ENCODE measurements around the gene POMC. TPM values are rescaled to one million over a fixed set of nuclear protein-coding genes. Genes with fewer than 3 reads are reported as not detected.

The POMC gene
- total RNA-seq, 1 donor from 2014 or later = 7.5 TPM

GRCh38 chr2:25188405-25188804, 20.0 kb upstream of the POMC start:
- H3K36me3 ChIP-seq = no peaks in the 10 kb centered on the region
- H3K4me3 ChIP-seq = no peak overlapping the region
- H3K27me3 ChIP-seq (ENCODE audit: low read depth) = peaks cover 8% of the 10 kb centered on the region
- intact Hi-C loops (cut with micrococcal nuclease) = no loop called here
- H3K4me1 ChIP-seq = no peaks in the 10 kb centered on the region
- DNase-seq = no peak
- H3K27ac ChIP-seq (replicated peaks) = no peak overlapping the region
- H3K9me3 ChIP-seq (replicated peaks) = no peaks in the 10 kb centered on the region
- TF ChIP-seq CTCF (IDR thresholded peaks at IDR 0.05; ENCODE audit: borderline replicate concordance) = no peak

- no peak overlapping the region for H3K27ac ChIP-seq (replicated peaks)
- H3K9me3 ChIP-seq (replicated peaks) = no peaks in the 10 kb centered on the region
- peaks cover 8% of the 10 kb centered on the region for H3K27me3 ChIP-seq (ENCODE audit: low read depth)
- intact Hi-C loops (cut with micrococcal nuclease) = no loop called here
- H3K4me1 ChIP-seq = no peaks in the 10 kb centered on the region
- no peak for DNase-seq
- H3K4me3 ChIP-seq = no peak overlapping the region
- no peaks in the 10 kb centered on the region for H3K36me3 ChIP-seq
- TF ChIP-seq CTCF (IDR thresholded peaks at IDR 0.05; ENCODE audit: borderline replicate concordance) = no peak
Observed at GRCh38 chr2:25187729-25188350, 19.5 kb upstream of the POMC start.

GRCh38 chr2:25184254-25184653, 15.9 kb upstream of the POMC start:
- H3K27me3 ChIP-seq (ENCODE audit: low read depth) = peaks cover 16% of the 10 kb centered on the region
- no peak overlapping the region for H3K4me3 ChIP-seq
- H3K36me3 ChIP-seq = no peaks in the 10 kb centered on the region
- DNase-seq = no peak
- H3K27ac ChIP-seq (replicated peaks) = no peak overlapping the region
- peaks cover 8% of the 10 kb centered on the region for H3K9me3 ChIP-seq (replicated peaks)
- no peak for TF ChIP-seq CTCF (IDR thresholded peaks at IDR 0.05; ENCODE audit: borderline replicate concordance)
- H3K4me1 ChIP-seq = no peaks in the 10 kb centered on the region
- intact Hi-C loops (cut with micrococcal nuclease) = no loop called here

GRCh38 chr2:25178976-25179375, 10.6 kb upstream of the POMC start:
- intact Hi-C loops (cut with micrococcal nuclease) = no loop called here
- no peaks in the 10 kb centered on the region for H3K4me1 ChIP-seq
- no peak overlapping the region for H3K4me3 ChIP-seq
- no peak overlapping the region for H3K27ac ChIP-seq (replicated peaks)
- no peak for TF ChIP-seq CTCF (IDR thresholded peaks at IDR 0.05; ENCODE audit: borderline replicate concordance)
- peaks cover 45% of the 10 kb centered on the region for H3K27me3 ChIP-seq (ENCODE audit: low read depth)
- no peak for DNase-seq
- H3K36me3 ChIP-seq = no peaks in the 10 kb centered on the region
- peaks cover 8% of the 10 kb centered on the region for H3K9me3 ChIP-seq (replicated peaks)

- no peak for TF ChIP-seq CTCF (IDR thresholded peaks at IDR 0.05; ENCODE audit: borderline replicate concordance)
- H3K4me1 ChIP-seq = no peaks in the 10 kb centered on the region
- peaks cover 8% of the 10 kb centered on the region for H3K9me3 ChIP-seq (replicated peaks)
- intact Hi-C loops (cut with micrococcal nuclease) = no loop called here
- no peak overlapping the region for H3K27ac ChIP-seq (replicated peaks)
- H3K4me3 ChIP-seq = no peak overlapping the region
- H3K36me3 ChIP-seq = no peaks in the 10 kb centered on the region
- DNase-seq = no peak
- H3K27me3 ChIP-seq (ENCODE audit: low read depth) = peaks cover 54% of the 10 kb centered on the region
Observed at GRCh38 chr2:25177211-25177611, 8.8 kb upstream of the POMC start.

All from left ventricle myocardium inferior (tissue), 1 donor.